HG02678 (cell line): Measurements from ENCODE around the gene RPS15.
A peak's percentile ranks its signal among the peaks of the same experiment; 100 is the strongest.
"Not testable (repeated sequence)": the region's sequence is repeated elsewhere in the genome, so short reads cannot be mapped to it uniquely, and the experiment has no call there.

Experiments used
- ATAC-seq: cut with Tn5 transposase; IDR thresholded peaks from one replicate; pipeline ENCODE4 v1.9.1; 2021; ENCODE audit warnings: mild to moderate bottlenecking, moderate library complexity; ENCODE audit not compliant: unreplicated experiment

The RPS15 gene

DNA sequence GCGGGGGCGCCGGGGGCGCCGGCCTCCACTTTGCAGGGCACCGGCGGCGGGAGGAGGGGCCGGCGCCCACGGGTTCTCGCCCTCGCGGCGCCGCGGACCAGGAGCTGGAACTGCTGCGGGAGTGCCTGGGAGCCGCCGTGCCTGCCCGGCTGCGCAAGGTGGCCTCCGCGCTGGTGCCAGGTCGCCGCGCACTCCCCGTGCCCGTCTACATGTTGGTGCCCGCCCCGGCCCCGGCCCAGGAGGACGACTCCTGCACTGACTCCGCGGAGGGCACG lies 29.0 kb downstream of the RPS15 start:
- no peak for ATAC-seq

DNA sequence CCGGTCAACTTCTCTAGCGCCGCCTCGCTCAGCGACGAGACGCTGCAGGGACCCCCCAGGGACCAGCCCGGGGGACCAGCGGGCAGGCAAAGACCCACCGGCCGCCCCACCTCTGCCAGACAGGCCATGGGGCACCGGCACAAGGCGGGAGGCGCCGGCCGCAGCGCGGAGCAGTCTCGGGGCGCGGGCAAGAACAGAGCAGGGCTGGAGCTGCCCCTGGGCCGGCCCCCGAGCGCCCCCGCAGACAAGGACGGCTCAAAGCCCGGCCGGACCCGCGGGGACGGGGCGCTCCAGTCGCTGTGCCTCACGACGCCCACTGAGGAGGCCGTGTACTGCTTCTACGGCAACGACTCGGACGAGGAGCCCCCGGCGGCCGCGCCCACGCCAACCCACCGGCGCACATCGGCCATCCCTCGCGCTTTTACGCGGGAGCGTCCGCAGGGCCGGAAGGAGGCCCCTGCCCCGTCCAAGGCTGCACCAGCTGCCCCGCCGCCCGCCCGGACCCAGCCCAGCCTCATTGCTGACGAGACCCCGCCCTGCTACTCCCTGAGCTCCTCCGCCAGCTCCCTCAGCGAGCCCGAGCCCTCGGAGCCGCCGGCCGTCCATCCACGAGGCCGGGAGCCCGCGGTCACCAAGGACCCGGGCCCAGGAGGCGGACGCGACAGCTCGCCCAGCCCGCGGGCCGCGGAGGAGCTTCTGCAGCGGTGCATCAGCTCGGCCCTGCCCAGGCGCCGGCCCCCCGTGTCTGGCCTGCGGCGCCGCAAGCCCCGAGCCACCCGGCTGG lies 29.5 kb downstream of the RPS15 start:
- ATAC-seq = no peak

DNA sequence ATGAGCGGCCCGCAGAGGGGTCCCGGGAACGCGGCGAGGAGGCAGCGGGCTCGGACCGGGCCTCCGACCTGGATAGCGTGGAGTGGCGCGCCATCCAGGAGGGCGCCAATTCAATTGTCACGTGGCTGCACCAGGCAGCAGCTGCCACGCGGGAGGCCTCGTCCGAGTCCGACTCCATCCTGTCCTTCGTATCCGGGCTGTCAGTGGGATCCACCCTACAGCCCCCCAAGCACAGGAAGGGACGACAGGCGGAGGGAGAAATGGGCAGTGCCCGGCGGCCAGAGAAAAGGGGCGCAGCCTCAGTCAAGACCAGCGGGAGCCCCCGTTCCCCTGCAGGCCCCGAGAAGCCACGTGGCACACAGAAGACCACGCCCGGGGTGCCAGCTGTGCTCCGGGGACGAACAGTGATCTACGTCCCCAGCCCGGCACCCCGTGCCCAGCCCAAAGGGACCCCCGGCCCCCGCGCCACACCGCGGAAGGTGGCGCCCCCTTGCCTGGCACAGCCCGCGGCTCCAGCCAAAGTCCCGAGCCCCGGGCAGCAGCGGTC lies 30.2 kb downstream of the RPS15 start:
- no peak for ATAC-seq

DNA sequence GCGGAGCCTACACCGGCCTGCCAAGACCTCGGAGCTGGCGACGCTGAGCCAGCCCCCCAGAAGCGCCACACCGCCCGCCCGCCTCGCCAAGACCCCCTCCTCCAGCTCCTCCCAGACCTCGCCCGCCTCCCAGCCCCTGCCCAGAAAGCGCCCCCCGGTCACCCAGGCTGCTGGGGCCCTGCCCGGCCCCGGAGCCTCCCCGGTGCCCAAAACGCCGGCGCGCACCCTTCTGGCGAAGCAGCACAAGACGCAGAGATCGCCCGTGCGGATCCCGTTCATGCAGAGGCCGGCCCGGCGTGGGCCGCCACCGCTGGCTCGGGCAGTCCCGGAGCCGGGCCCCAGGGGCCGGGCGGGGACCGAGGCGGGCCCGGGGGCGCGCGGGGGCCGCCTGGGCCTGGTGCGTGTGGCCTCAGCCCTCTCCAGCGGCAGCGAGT lies 30.6 kb downstream of the RPS15 start:
- ATAC-seq = no peak

DNA sequence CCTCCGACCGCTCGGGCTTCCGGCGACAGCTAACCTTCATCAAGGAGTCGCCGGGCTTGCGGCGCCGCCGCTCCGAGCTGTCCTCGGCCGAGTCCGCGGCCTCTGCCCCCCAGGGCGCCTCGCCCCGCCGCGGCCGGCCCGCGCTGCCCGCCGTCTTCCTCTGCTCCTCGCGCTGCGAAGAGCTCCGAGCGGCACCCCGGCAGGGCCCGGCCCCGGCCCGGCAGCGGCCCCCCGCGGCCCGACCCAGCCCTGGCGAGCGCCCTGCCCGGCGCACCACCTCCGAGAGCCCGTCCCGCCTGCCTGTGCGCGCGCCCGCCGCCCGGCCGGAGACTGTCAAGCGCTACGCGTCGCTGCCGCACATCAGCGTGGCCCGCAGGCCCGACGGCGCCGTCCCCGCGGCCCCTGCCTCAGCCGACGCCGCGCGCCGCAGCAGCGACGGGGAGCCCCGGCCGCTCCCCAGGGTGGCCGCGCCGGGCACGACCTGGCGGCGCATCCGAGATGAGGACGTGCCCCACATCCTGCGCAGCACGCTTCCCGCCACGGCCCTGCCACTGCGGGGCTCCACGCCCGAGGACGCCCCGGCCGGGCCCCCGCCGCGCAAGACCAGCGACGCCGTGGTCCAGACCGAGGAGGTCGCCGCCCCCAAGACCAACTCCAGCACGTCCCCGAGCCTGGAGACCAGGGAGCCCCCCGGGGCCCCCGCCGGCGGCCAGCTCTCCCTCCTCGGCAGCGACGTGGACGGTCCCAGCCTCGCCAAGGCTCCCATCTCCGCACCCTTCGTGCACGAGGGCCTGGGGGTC lies 31.3 kb downstream of the RPS15 start:
- ATAC-seq = no peak

DNA sequence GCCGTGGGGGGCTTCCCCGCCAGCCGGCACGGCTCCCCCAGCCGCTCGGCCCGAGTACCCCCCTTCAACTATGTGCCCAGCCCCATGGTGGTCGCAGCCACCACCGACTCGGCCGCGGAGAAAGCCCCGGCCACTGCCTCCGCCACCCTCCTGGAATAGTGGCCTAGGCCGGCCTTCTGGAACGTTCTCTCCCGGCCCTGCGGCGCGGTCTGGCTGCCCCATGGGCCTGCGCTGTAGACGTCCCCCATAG lies 31.8 kb downstream of the RPS15 start:
- no peak for ATAC-seq

DNA sequence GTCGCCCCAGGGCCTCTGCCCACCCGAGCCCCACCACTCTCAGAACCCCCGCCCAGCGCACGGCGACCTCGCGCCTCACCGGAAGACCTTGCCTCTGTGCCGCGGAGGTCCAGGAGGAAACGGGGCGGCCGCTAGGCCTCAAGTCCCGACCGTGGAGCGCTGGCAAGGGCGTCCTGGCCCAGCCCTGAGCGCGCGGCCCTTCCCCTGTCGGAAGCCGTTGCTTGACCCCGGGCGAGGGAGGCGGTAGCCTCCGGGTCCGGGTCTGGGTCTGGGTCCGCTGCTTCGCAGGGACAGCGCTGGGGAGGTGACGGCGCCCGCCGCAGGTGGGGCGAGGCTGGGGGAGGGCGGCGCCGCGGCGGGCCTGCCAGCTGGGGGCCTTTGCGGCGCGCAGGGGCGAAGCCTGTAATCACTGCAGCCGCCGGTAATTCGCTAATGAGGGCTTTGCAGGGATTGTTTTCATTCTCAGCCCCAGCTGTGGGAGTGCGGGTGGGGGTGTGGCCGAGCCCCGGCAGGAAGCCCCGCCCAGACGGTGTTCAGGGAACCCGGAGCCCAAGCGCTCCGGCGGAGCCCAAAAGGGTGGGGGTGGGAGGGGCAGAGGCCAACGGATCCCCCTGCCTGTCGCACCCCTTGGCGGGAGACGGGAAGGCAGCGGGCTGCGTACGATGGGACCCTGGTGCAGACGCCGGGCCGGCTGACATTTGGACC lies 32.3 kb downstream of the RPS15 start:
- no peak for ATAC-seq

DNA sequence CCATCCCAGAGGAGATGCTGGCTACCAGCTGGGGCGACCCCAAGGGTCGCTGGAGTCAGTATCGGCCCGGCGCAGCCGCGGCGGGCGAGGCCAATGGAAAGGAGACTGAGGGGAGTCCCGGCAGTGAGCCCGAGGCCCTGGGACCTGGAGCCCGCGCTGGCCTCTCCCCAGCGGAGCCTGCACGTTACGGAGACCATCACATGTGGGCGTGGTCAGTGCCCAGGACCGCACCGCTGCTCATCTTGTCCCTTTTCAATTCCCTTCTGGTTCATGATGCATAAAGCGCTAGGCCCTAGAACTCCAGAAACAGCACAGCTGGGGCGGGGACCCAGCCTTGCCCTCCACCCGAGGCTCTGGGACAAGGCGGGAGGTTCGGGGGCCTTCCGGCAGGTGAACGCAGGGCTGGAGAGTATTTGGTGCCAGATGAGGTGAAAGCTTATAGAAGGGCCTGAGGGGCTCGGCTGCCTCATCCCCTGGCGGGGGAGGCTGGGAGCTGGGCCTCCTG lies 32.9 kb downstream of the RPS15 start:
- ATAC-seq = no peak

DNA sequence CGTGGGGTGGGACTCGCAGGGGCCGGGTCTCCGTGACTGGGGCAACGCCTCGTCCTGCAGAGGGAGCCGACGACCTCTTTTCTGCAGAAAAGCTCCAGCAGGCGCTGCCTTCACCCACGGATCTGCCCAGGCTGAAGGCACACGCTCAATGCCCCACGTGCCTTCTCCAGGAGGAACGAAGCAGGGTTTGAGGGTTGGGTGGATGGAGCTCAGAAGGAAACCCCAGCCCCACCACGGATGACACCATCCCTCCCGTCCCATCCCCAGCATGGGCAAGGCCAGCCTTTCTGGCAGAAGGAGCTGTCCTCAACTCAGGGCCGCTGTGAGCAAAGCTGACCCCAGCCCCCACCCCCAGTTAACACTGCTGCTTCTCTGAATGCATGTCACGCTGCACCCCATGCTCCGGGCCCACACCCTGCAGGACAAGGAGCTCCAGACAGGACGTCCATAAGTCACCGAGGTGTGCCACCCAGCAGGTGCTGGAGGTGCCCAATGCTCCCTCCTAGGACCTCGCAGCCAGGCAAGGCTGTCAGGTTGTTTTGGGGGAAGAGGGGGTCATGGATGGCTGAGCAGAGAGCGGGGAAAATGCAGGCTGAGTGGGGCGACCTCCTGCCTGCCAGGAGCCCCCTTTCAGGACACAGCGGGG lies 33.4 kb downstream of the RPS15 start:
- ATAC-seq = no peak

DNA sequence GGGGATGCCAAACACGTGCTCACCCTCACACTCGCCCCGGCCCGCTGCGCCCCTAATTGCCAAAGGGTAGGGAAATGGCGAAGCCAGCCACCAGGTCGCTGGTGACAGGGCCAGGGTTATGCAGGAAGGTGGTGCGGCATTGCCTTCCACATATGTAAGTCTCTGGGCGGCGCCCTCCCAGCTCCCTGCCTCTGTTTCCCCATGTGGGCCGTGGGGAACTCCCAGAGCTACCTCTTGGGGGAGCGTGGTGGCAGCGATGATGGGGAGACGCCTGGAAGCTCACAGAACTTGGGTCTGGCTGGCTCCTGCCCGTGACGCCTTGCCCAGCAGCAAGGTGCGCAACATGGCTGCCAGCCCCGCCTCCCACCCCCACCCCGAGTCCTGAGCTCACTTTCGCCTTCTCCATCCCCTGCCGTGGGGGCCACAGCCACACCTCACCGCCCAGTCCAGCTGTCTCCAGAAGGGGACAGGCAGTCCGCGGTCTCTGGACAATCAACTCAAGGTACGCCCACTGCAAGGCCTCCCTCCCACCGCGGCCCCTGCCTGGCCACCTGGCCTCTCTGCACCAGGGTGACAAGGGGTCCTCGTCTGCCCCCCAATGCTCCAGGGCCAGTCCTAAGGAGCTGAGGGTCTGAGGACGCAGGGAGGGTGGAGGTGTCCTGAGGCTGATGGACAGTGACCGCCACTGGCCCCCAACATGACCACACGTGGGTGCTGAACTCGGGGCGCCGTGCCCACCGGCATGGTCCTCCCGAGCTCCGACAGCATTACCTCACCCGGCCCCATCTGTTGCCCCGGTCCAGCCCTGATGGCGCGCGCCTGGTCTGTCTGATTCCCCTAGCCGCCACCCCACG lies 34.3 kb downstream of the RPS15 start:
- ATAC-seq = no peak

DNA sequence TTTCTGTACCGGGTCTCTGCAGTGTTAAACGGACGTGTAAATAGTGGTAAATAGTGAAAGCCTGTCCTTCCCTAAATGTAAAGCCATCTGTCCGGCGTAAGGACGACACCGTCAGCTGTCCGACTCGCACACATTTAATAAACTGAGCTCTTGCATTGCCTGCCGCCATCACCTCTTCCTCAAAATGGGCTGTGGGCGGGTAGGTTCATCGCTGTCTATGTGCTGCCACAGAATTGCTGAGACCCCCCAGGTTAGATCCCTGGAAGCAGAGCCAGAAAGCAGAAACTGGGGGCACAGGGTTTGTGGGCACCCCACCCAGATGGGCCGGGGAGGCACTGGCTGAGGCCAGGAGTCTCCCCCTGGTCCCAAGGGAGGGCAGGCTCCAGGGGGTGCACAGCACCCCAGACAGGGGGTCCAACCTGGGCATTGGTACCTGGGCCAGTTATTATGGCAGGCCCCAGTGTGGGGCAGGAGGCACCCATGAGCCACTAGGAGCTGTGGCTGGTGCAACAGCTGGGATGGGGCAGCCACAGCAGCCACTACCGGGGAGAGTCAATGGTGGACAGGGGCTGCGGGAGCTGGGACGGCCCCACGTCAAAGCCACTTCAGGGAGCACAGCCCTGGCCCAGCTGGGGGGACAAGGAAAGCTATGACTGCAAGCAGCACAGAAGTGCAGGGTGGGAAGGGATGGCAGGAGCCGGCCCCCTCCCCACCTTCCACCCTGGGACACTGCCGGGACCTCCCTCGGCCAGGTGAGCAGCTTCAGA lies 35.1 kb downstream of the RPS15 start:
- ATAC-seq = no peak

DNA sequence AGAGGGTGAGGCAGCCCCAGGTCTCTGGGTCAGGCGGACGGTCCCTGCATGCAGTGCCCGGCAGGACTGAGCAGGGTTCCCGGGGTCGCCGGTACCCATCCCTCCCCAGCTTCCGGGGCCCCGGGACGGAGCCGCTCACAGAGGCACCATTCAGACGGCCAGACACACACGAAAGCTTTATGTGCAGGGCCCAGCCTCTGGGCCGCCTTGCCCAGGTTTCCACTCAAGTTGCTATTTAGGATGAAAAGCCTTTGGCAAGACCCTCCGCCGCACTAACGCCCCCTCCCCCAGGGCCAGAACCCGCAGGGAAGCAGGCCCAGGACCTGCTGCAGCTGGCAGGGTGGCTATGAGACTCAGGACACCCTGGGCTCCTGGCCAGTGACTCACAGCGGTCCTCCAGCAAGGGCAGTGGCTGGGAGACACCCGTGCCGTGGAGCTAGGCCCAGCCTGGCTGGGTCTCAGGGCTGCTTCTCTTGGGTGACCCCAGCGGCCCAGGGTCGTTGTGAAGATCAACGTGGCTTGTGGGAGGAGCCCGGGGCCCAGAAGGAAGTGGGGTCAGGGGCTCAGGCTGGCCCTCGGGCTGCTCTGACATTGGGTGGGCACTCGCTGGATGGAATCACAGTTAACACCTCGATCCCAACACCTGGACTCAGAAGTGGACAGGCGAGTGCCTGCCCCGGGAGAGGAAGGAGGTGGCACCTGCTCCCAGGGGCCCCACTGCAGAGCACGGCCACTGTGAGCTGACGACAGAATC lies 36.0 kb downstream of the RPS15 start:
- ATAC-seq = no peak

DNA sequence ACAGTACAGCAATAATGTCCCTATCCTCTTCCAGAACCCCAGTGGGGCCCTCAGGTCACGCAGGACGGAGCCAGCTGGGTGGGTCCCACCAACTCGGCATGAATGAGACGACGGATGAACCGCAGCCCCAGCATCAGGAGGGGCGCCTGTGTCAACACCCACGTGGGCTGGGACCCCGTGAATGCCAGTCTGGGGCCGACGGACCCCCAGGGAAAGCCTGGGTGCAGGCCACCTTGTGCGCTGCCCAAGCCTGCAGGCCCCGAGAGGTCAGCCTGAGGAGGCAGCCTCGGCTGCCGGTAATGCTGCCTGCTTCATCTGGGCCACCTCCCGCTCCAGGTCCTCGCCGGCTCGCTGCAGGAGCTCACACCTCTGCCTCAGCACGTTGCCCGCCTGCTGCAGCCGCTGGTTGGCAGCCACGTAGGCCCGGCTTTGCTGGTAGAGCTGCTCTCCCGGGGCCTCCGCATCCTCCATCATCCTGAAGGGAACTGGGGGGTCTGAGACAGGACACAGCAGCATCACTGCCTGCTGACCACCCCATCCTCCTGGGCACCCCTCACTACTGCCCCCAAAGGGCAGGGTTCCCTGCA lies 36.7 kb downstream of the RPS15 start:
- no peak for ATAC-seq

DNA sequence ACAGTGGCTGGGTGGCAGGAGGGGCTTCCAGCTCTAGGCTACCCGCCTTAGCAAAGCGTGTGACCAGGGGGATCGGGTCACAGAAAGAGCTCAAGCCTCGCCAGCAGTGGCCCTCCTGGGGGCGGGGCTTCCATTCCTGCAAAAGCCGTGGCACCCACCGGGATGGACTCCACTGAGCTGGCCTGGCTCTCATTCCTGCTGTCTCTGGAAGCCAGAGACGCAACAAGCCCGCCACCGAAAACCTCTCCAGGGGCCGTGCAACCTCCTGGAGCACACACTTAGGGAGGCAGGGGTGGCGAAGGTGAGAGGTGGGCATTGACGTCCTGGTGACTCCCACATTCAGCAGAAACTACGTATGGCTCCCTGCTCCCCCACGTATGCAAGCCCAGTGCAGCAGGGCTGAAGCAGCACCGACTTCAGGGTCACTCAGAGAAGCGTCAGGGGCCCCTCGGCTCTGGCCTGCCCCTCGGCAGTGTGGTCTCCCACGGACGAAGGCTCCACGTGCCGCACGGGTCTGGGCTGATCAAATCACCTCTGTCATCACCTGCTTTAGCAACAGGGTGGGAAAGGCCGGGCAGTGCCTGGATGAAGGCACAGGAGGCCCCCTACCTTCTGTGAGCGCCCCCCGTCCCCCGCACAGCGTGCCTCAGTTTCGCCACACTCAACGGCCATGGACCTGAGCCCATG lies 37.7 kb downstream of the RPS15 start:
- ATAC-seq = no peak

DNA sequence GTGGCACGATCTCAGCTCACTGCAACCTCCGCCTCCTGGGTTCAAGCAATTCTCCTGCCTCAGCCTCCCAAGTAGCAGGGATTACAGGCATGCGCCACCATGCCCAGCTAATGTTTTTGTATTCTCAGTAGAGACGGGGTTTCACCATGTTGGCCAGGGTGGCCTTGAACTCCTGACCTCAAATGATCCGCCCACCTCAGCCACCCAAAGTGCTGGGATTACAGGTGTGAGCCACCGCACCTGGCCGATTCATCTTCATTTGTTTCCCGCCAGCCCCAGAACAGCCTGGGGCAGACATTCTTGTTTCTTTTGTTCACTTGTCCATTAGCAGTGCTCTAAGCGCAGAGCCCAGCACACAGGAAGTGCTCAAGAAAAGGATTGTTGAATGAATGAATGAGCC lies 38.9 kb downstream of the RPS15 start:
- not testable (repeated sequence) for ATAC-seq

DNA sequence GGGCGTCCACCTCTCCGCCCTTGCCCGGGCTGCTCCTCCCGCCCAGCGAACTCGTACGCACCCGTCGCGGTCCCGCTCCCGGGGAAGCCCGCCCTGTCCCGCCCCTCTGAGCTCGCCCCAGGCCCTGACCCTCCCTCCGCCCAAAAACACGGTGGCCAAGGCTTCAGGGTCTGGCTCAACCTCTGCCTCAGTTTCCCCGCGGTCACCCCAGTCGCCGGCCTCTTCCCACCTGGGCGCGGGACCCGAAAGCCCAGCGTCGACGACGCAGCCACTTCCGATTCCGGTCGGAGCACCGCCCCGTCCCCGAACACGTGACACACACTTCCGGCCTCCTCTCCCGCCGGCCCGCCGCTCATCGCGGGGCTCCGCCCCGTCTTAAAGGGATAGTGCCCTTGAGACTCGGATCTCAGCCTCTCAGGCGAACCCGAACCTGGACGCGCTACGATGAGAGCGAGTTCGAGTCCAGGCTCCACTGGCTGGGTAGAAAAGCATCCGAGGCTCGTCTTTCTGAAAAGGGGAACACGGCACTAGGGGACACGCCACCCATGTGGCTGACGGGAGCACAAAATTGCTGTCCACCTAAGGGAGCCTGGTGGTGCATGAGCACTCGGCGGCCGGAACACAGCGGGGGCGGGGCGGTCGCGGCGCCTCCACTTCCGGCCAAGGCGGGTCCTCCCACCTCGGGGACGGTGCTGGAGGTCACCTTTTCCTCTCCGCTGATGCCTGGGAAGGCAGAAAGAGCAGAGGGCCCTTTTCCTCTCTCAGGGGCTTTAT lies 40.9 kb downstream of the RPS15 start, which contains the start of gene C19orf25:
Gene C19orf25 (minus strand): TSS at position 282 of the 774 bp plus-strand sequence. CDS start 312 bp downstream, outside the sequence.
- peak; percentile 88 for ATAC-seq
